ENCODE data around the gene IFNE.
A peak's percentile ranks its signal among the peaks of the same experiment; 100 is the strongest.

DNA sequence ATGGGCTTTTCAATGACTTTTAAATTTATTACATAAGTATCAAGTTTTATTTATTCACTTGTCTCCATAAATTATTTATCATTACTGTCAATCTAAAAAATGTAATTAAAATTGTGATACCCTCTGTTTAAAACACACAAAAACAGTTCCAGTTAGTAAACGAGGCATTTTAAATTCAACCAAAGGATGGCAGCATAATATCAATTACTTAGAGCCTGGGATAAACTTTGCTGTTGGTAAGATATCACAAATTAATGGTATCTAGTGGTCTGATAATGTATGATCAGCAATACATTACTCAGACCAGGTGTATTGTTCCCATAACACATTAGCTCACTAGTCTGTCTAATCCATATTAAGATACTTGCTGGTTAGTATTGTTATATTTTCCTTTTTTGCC lies 9.6 kb upstream of the IFNE start:
- TF ChIP-seq, protein P1, sequence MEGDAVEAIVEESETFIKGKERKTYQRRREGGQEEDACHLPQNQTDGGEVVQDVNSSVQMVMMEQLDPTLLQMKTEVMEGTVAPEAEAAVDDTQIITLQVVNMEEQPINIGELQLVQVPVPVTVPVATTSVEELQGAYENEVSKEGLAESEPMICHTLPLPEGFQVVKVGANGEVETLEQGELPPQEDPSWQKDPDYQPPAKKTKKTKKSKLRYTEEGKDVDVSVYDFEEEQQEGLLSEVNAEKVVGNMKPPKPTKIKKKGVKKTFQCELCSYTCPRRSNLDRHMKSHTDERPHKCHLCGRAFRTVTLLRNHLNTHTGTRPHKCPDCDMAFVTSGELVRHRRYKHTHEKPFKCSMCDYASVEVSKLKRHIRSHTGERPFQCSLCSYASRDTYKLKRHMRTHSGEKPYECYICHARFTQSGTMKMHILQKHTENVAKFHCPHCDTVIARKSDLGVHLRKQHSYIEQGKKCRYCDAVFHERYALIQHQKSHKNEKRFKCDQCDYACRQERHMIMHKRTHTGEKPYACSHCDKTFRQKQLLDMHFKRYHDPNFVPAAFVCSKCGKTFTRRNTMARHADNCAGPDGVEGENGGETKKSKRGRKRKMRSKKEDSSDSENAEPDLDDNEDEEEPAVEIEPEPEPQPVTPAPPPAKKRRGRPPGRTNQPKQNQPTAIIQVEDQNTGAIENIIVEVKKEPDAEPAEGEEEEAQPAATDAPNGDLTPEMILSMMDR (IDR thresholded peaks at IDR 0.05 in 2 of 3, conservative IDR thresholded peaks at IDR 0.05 in 1 of 3; ENCODE audit: borderline replicate concordance in 1 of 3, insufficient read depth in 1 of 3, low read depth in 2 of 3, low read length in 2 of 3) = peak in 2 of 3 experiments; percentile 10 to 27; a peak in 1 of 6 replicates
- TF ChIP-seq EZH2 (IDR thresholded peaks at IDR 0.05) (no peak), SRF (IDR thresholded peaks at IDR 0.05; ENCODE audit: low read depth) (no peak), JUND (IDR thresholded peaks at IDR 0.05) (no peak), POLR2A (IDR thresholded peaks at IDR 0.05; ENCODE audit: borderline replicate concordance, extremely low read depth, insufficient read depth, insufficient read length) (no peak), RAD21 (IDR thresholded peaks at IDR 0.05; ENCODE audit: low read depth) (peak; percentile 45), SP1 (IDR thresholded peaks at IDR 0.05; ENCODE audit: low read depth) (no peak), CEBPB (IDR thresholded peaks at IDR 0.05; ENCODE audit: low read depth) (no peak), FOSL1 (IDR thresholded peaks at IDR 0.05; ENCODE audit: low read depth) (no peak), ZFX (IDR thresholded peaks at IDR 0.05) (no peak), EZH2phosphoT487 (IDR thresholded peaks at IDR 0.05; ENCODE audit: borderline replicate concordance) (no peak)
- TF ChIP-seq, protein P2, sequence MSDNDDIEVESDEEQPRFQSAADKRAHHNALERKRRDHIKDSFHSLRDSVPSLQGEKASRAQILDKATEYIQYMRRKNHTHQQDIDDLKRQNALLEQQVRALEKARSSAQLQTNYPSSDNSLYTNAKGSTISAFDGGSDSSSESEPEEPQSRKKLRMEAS (IDR thresholded peaks at IDR 0.05) = no peak
- TF ChIP-seq, protein P3, sequence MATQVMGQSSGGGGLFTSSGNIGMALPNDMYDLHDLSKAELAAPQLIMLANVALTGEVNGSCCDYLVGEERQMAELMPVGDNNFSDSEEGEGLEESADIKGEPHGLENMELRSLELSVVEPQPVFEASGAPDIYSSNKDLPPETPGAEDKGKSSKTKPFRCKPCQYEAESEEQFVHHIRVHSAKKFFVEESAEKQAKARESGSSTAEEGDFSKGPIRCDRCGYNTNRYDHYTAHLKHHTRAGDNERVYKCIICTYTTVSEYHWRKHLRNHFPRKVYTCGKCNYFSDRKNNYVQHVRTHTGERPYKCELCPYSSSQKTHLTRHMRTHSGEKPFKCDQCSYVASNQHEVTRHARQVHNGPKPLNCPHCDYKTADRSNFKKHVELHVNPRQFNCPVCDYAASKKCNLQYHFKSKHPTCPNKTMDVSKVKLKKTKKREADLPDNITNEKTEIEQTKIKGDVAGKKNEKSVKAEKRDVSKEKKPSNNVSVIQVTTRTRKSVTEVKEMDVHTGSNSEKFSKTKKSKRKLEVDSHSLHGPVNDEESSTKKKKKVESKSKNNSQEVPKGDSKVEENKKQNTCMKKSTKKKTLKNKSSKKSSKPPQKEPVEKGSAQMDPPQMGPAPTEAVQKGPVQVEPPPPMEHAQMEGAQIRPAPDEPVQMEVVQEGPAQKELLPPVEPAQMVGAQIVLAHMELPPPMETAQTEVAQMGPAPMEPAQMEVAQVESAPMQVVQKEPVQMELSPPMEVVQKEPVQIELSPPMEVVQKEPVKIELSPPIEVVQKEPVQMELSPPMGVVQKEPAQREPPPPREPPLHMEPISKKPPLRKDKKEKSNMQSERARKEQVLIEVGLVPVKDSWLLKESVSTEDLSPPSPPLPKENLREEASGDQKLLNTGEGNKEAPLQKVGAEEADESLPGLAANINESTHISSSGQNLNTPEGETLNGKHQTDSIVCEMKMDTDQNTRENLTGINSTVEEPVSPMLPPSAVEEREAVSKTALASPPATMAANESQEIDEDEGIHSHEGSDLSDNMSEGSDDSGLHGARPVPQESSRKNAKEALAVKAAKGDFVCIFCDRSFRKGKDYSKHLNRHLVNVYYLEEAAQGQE (IDR thresholded peaks at IDR 0.05; ENCODE audit: low read depth) = no peak

Data from HCT116 (cell line).